MG63 (cell line): Measurements from ENCODE around the gene HMGCR. TPM values are rescaled to one million over a fixed set of nuclear protein-coding genes. Genes with fewer than 3 reads are reported as not detected.
"Not testable (repeated sequence)": the region's sequence is repeated elsewhere in the genome, so short reads cannot be mapped to it uniquely, and the experiment has no call there.

Experiments used
- DNase-seq: peaks from one replicate; pipeline ENCODE4 v3.0.0-alpha.2; 2020
- H3K27me3 ChIP-seq: fragments of 250-450 bp; sonication (Bioruptor Pico); 2 replicates; pipeline ENCODE4 v1.5.1; 2020; ENCODE audit warnings: mild to moderate bottlenecking, moderate library complexity
- H3K36me3 ChIP-seq: fragments of 250-450 bp; sonication (Bioruptor Pico); 2 replicates; pipeline ENCODE4 v1.5.1; 2020; ENCODE audit warnings: mild to moderate bottlenecking, moderate library complexity
- H3K4me3 ChIP-seq: fragments of 250-450 bp; sonication (Bioruptor Pico); 2 replicates; pipeline ENCODE4 v1.5.1; 2020; ENCODE audit warnings: mild to moderate bottlenecking, moderate library complexity
- H3K9me3 ChIP-seq: fragments of 250-450 bp; sonication (Bioruptor Pico); 2 replicates; pipeline ENCODE4 v1.5.1; 2020; ENCODE audit warnings: mild to moderate bottlenecking, moderate library complexity
- total RNA-seq: library from RNA; depleted of rRNA; stranded (reverse); fragments of >200 nt; shearing (Covaris generic); gene quantifications from 2 replicates; pipeline ENCODE4 v1.2.3, GENCODE V29; 2014; ENCODE audit warnings: low replicate concordance; rRNA removed

HMGCR gene
- total RNA-seq, result 21.5 and 27.4 TPM in 2 replicates

DNA sequence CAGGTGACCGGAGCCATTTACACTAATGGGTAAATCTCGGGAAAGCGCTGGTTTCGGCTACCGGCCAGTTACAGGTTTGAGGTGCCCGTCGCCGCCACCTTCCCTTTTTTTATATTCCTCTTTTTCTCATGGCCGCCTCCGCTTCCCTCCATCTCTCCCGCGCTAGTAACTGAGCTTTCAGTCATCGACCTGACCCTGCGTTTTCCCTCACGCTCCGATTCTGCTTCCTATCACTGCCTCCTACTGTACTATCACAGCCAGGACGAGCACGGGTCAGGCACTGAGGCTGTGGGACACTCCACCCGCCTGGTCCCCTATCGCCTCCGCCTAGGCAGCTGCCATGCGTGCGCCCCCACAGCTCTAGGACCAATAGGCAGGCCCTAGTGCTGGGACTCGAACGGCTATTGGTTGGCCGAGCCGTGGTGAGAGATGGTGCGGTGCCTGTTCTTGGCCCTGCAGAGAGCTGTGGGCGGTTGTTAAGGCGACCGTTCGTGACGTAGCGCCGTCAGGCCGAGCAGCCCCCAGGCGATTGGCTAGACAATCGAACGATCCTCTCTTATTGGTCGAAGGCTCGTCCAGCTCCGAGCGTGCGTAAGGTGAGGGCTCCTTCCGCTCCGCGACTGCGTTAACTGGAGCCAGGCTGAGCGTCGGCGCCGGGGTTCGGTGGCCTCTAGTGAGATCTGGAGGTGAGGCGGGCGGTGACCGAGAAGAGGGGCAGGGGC, at the start of gene HMGCR:
HMGCR (plus strand) TSS at position 606 of the 722 bp plus-strand sequence. CDS start 5,386 bp downstream, outside the sequence.
- peak within 1 kb of the TSS; percentile 79 for H3K4me3 ChIP-seq
- H3K27me3 ChIP-seq, result no peaks in the 10 kb centered on the region
- H3K36me3 ChIP-seq, result peaks cover 2% of the 10 kb centered on the region
- peak; percentile 99 for DNase-seq
- no peaks in the 10 kb centered on the region for H3K9me3 ChIP-seq

DNA sequence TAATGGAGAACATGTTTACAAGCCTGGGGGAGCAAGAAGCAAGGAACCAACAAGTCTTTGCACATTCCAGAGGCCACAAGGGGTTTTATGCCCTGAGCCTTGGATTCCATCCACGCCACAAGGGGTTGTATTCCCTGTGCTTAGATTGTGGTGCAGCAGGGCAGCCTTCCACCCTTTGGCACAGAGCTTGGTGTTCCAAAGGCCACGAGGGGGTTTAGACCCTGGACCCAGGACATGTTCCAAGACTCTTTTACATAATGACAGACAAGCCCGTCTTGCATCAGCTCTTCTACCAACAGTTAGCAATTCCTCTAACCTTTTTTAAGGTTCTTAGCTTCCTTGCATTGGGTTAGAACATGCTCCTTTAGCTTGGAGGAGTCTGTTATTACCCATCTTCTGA, 45.2 kb upstream of the HMGCR start:
- not testable (repeated sequence) for H3K9me3 ChIP-seq, H3K36me3 ChIP-seq

DNA sequence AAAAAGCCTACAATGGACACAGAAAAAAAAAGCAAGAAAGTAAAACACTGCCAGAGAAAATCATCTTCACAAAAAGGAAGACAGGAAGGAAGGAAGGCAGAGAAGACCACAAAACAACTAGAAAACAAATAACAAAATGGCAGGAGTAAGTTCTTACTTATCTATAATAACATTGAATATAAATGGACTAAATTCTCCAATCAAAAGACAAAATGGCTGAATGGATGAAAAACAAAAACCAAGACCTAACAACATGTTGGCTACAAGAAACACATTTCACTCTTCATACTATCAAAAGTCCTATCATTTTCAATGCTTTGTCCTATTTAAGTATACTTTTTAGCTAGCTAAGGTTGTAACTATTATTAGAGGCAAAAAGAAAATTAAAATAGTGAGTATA, 36.9 kb upstream of the HMGCR start:
- H3K4me3 ChIP-seq, result no peak overlapping the region
- H3K9me3 ChIP-seq, result 0 out of 2 replicates have a peak, but pooled peaks cover 2% of the 10 kb centered on the region
- DNase-seq, result no peak
- no peaks in the 10 kb centered on the region for H3K27me3 ChIP-seq
- no peaks in the 10 kb centered on the region for H3K36me3 ChIP-seq

More for the DNA sequence above, 45.2 kb upstream of the HMGCR start:
- not testable (repeated sequence) for H3K4me3 ChIP-seq, DNase-seq, H3K27me3 ChIP-seq

DNA sequence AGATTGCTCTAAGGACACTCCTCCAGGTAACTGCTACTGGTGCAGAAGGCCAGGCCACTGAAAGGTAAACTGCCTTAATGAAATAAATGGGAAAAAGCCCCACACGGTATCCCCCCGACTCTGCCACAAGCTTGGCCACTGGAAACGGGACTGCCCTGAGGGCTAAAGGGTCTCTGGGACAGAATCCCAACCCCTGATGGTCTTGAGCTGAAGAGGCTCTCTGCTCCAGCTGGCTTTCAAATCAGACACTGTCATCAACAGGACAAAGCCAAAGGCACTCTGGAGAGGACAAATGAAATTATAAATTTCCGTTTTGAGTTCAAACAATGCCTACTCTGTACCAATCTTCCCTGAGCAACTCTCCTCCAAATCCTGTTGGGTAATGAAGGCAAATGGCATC, 33.6 kb upstream of the HMGCR start:
- Histone ChIP-seq H3K9me3 (0 out of 2 replicates have a peak, but pooled peaks cover 2% of the 10 kb centered on the region), H3K36me3 (no peaks in the 10 kb centered on the region), H3K4me3 (no peak overlapping the region), H3K27me3 (no peaks in the 10 kb centered on the region)
- no peak for DNase-seq

DNA sequence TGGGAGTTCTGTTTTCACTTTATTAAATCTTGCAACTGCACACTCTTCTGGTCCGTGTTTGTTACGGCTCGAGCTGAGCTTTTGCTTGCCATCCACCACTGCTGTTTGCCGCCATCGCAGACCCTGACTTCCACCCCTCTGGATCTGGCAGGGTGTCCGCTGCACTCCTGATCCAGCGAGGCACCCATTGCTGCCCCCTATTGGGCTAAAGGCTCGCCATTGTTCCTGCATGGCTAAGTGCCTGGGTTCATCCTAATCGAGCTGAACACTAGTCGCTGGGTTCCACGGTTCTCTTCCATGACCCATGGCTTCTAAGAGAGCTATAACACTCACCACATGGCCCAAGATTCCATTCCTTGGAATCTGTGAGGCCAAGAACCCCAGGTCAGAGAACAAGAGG, 32.5 kb upstream of the HMGCR start:
- H3K27me3 ChIP-seq, H3K9me3 ChIP-seq, H3K4me3 ChIP-seq, DNase-seq, H3K36me3 ChIP-seq: not testable (repeated sequence)

DNA sequence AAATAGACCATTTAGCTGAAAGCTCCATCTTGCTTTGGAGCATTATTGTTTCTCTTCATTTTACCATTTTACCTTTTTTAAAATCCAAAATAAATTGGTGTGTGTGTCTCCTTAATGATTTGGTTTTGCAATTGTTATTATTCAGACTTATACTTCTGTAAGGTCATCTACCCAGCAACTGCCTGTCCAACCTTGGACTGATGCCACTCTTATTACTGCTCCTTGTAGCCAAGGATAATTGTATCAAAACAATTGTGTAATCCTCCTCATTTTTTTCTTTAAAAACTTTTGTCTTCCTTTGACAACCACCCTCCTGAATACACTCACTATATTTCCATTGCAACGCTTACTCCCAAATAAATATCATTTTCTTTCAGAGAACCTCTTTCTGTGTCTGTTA, 30.3 kb upstream of the HMGCR start:
- H3K9me3 ChIP-seq, result no peaks in the 10 kb centered on the region
- DNase-seq, result no peak
- H3K36me3 ChIP-seq, result no peaks in the 10 kb centered on the region
- no peak overlapping the region for H3K4me3 ChIP-seq
- no peaks in the 10 kb centered on the region for H3K27me3 ChIP-seq

DNA sequence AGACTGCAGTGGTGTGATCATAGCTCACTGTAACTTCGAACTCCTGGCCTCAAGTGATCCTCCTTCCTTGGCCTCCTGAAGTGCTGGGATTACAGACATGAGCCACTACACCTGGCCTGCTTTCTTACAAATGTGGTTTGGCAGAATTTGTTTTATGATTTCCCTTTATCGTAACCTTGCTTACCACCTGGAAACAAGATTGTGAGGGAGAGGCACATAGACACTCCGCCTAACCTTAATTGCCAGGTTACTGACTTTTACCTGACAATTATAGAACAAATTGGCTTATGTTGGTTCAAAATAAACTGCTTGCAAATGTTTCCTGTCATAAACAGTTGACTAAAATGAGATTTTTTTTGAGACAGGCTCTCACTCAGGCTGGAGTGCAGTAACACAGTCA, 26.8 kb upstream of the HMGCR start:
- Histone ChIP-seq H3K4me3 (no peak overlapping the region), H3K36me3 (no peaks in the 10 kb centered on the region)

DNA sequence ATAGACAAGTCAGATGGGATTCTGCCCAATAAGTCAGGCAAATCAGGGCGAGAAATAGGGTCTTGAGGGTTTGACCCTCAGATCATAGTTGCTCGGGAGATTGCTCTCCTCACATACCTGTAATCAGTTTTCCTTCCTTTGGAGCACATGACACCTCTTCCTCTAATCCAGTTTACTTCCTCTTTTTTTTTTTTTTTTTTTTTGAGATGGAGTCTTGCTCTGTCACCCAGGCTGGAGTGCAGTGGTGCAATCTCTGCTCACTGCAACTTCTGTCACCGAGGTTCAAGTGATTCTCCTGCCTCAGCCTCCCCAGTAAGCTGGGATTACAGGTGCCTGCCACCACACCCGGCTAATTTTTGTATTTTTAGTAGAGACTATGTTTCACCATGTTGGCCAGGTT, 17.9 kb upstream of the HMGCR start:
- not testable (repeated sequence) for H3K27me3 ChIP-seq, H3K4me3 ChIP-seq, DNase-seq, H3K36me3 ChIP-seq, H3K9me3 ChIP-seq

More for the DNA sequence above, 26.8 kb upstream of the HMGCR start:
- Histone ChIP-seq H3K27me3 (no peaks in the 10 kb centered on the region), H3K9me3 (no peaks in the 10 kb centered on the region)
- no peak for DNase-seq

DNA sequence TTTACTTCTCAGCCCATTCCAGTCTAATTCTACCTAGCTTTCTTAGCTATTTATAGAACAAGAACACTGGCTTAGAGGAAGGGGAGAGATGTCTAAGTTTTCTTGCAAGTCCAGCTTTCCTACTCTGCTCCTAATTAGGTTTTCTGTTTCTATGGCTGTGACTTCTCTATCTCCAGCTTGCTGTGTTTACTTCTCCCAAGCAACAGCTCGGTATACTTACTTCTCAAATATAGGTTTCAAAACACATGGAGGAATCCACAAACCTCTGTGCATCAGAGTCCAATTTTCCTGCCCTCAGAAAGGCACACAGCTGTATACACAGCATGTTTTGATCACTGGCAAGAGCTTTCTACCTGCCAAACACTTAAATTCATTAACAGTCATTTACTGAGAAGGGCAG, 17.4 kb upstream of the HMGCR start:
- no peak for DNase-seq
- H3K9me3 ChIP-seq, result no peaks in the 10 kb centered on the region
- H3K36me3 ChIP-seq, result no peaks in the 10 kb centered on the region
- no peak overlapping the region for H3K4me3 ChIP-seq
- no peaks in the 10 kb centered on the region for H3K27me3 ChIP-seq

DNA sequence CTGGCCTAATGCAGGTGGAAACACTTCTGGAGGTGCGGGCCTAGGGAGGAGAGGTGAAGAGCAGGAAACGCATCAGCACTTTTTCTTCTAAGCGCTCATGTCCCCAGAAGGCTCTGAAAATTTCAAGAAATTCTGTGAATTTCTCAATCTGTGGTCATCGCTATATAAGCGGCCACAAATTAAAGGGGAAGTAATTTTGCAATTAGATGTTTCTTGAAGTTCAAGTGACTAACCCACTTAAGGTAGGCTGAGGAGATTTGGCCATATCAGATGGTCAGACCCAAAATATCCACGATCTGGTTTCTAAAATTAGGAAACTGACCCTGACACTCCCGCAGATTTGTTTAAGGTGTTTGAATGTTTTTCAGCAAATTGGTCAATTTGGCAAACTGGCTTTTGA, 16.6 kb upstream of the HMGCR start:
- H3K36me3 ChIP-seq, result no peaks in the 10 kb centered on the region
- no peak for DNase-seq
- no peaks in the 10 kb centered on the region for H3K9me3 ChIP-seq
- no peak overlapping the region for H3K4me3 ChIP-seq
- H3K27me3 ChIP-seq, result no peaks in the 10 kb centered on the region

DNA sequence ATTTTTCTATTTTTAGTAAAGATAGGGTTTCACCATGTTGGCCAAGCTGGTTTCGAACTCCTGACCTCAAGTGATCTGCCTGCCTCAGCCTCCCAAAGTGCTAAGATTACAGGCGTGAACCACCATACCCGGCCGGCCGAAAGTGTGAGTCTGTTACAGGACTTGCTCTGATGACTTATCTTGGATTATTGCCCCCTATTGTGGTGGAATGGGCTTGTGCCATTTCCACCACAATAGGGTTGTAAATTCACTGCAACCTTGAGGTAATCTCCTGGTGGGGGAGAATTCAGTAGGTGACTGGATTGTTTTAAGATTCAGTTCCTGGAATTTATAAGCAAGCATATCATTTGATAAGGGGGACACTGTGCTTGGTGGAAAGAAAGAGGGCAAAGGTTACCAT, 15.0 kb upstream of the HMGCR start:
- DNase-seq, result no peak

DNA sequence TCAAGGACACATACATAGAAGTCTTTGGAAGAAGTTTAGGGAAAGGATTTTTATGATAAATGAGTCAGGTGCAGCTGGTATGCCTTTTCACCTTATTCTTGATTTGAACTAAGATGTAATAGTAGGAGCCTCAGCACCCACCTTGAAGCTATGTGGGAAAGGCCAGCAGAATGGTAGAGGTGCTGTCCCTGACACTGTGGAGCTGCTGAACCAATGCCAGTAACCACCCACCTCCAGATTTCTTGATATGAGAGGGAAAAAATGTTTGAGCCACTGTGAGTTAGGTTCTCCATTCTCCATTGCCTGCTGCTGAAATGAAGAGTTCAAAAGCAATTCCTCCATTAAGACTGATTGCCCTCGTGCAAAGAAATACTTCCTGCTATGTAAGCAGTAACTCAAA, 12.2 kb upstream of the HMGCR start:
- Histone ChIP-seq H3K9me3 (no peaks in the 10 kb centered on the region), H3K4me3 (no peak overlapping the region), H3K36me3 (no peaks in the 10 kb centered on the region), H3K27me3 (no peaks in the 10 kb centered on the region)
- no peak for DNase-seq

More for the DNA sequence above, 15.0 kb upstream of the HMGCR start:
- Histone ChIP-seq H3K36me3 (no peaks in the 10 kb centered on the region), H3K9me3 (no peaks in the 10 kb centered on the region), H3K27me3 (no peaks in the 10 kb centered on the region), H3K4me3 (no peak overlapping the region)

DNA sequence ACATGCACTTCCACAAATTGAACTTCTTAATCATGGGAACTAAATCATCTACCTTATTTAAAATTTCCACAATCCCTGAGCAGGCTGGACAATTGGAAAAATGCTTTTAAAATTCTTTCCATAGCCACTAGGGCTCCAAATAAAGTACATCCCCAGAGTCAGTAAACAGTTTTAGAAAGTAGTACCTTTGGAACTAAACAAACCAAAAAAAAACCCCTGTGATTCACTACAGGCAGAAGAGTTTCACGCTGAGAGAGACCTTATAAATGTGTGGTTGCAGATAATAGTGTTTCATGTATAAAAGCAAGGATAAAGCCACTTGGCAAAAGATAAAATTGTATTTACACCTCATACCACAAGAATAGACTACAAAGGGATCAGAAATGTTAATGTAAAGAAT, 11.8 kb upstream of the HMGCR start:
- Histone ChIP-seq H3K4me3 (no peak overlapping the region), H3K9me3 (no peaks in the 10 kb centered on the region), H3K27me3 (no peaks in the 10 kb centered on the region), H3K36me3 (no peaks in the 10 kb centered on the region)
- DNase-seq, result no peak

DNA sequence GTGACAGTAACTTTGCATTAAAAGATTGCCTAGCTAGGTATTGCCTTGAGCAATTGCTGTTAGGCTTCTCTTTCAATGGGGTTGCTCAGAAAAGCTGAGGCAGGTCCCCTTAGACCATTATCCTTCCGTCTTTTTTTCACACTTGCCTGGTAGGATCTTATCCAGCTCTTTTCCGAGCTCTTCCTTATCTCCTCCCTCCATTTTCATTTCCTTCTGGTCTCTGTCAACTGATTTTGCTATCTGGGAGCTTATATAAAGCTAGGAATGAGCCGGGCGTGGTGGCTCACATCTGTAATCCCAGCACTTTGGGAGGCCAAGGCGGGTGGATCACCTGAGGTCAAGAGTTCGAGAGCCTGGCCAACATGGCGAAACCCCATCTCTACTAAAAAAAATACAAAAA, 6.6 kb upstream of the HMGCR start:
- no peak overlapping the region for H3K4me3 ChIP-seq
- no peak for DNase-seq
- H3K27me3 ChIP-seq, result no peaks in the 10 kb centered on the region
- H3K9me3 ChIP-seq, result no peaks in the 10 kb centered on the region
- no peaks in the 10 kb centered on the region for H3K36me3 ChIP-seq

DNA sequence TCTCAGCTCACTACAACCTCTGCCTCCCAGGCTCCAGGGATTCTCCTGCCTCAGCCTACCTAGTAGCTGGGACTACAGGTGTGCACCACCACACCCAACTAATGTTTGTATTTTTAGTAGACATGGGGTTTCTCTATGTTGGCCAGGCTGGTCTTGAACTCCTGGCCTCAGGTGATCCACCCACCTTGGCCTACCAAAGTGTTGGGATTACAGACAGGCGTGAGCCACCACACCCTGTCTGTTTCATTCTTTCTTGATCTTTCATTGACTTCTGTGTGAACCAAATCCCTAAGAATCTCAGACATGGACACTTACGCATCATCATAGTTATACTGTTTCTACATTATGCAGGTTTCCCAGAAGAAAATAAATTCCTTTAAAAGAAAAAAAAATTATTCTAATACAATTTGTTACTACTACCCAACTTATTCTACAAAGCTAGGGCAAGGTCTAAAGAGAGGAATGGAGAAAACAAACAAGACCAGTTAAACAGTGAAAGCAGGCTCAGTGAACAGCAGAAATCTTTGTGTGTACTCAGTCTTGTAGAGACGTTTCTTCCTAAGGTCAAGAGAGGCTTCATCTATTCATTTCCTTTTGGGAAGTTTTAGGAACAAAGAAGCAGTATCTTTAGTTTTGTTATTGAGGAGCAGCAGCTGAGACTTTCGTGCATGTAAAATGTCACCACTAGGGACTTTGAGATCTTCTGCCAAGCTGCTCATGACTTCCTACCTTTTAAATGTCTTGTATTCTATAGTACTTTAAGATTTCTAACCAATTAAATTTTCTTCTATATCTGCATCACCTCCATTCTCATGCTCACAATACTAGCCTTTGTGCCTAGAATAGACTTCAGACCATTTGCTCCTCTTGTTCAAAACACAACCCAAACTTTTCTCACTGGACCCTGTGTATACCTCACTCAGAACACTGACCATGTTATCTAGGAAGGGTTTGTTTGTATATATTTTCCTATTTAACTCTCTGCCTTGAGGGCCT, 5.6 kb upstream of the HMGCR start:
- DNase-seq, result no peak
- Histone ChIP-seq H3K4me3 (no peak overlapping the region), H3K9me3 (no peaks in the 10 kb centered on the region), H3K36me3 (no peaks in the 10 kb centered on the region), H3K27me3 (no peaks in the 10 kb centered on the region)

DNA sequence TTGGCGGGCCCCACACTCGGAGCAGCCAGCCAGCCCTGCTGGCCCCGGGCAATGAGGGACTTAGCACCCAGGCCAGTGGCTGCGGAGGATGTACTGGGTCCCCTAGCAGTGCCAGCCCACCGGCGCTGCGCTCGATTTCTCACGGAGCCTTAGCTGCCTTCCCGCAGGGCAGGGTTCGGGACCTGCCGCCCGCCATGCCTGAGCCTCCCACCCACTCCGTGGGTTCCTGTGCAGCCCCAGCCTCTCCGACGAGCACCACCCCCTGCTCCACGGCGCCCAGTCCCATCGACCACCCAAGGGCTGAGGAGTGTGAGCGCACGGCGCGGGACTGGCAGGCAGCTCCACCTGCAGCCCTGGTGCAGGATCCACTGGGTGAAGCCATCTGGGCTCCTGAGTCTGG, 3.3 kb upstream of the HMGCR start:
- not testable (repeated sequence) for H3K27me3 ChIP-seq, H3K36me3 ChIP-seq

DNA sequence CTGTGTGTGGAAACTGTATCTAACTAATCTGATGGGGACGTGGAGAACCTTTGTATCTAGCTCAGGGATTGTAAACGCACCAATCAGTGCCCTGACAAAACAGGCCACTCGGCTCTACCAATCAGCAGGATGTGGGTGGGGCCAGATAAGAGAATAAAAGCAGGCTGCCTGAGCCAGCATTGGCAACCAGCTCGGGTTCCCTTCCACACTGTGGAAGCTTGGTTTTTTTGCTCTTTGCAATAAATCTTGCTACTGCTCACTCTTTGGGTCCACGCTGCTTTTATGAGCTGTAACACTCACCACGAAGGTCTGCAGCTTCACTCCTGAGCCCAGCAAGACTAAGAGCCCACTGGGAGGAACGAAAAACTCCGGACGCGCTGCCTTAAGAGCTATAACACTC, 2.6 kb upstream of the HMGCR start:
- H3K27me3 ChIP-seq, H3K4me3 ChIP-seq, DNase-seq, H3K9me3 ChIP-seq, H3K36me3 ChIP-seq: not testable (repeated sequence)

More for the DNA sequence above, 3.3 kb upstream of the HMGCR start:
- not testable (repeated sequence) for H3K9me3 ChIP-seq, DNase-seq, H3K4me3 ChIP-seq
